B cell (primary cell): ENCODE data around the gene BMP6.

Experiments used
- EZH2 ChIP-seq: IDR thresholded peaks from 2 replicates; pipeline ENCODE4 v1.6.1; 2012; ENCODE audit warnings: borderline replicate concordance, low read depth, mild to moderate bottlenecking, moderate library complexity, low read length; ENCODE audit not compliant: insufficient read depth, poor library complexity, severe bottlenecking
- TF ChIP-seq, protein P1 (sequence below): fragments of 200-600 bp; IDR thresholded peaks from one replicate; pipeline ENCODE4 v1.8.0; 2022; ENCODE audit warnings: antibody characterized with exemption, mild to moderate bottlenecking

GRCh38 chr6:7773322-7773721, 47.4 kb downstream of the BMP6 start:
- no peak for TF ChIP-seq EZH2
- TF ChIP-seq, protein P1, sequence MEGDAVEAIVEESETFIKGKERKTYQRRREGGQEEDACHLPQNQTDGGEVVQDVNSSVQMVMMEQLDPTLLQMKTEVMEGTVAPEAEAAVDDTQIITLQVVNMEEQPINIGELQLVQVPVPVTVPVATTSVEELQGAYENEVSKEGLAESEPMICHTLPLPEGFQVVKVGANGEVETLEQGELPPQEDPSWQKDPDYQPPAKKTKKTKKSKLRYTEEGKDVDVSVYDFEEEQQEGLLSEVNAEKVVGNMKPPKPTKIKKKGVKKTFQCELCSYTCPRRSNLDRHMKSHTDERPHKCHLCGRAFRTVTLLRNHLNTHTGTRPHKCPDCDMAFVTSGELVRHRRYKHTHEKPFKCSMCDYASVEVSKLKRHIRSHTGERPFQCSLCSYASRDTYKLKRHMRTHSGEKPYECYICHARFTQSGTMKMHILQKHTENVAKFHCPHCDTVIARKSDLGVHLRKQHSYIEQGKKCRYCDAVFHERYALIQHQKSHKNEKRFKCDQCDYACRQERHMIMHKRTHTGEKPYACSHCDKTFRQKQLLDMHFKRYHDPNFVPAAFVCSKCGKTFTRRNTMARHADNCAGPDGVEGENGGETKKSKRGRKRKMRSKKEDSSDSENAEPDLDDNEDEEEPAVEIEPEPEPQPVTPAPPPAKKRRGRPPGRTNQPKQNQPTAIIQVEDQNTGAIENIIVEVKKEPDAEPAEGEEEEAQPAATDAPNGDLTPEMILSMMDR = no peak
